A673 (cell line): Measurements from ENCODE around the gene CEP112. TPM values are rescaled to one million over a fixed set of nuclear protein-coding genes. Genes with fewer than 3 reads are reported as not detected.

Source experiments
- BruUV-seq: library from RNA; stranded (reverse); fragments of 400-500 nt; replicated peaks from 2 replicates; lab custom pipeline; 2021; lab: Mats Ljungman, UMichigan
- CTCF ChIA-PET: fragments of 300-600 bp; sonication (Branson Sonifier 250); formaldehyde crosslinking; loops from one replicate; lab custom pipeline; 2022; ENCODE audit warnings: antibody characterized with exemption; lab: Charles Lee
- POLR2A ChIA-PET: fragments of 300-600 bp; sonication (Branson Sonifier 250); formaldehyde crosslinking; loops from one replicate; lab custom pipeline; 2022; ENCODE audit warnings: antibody characterized with exemption; ENCODE audit not compliant: low non-redundant PET; lab: Charles Lee
- DNase-seq: peaks from one replicate; pipeline ENCODE4 v3.0.0-alpha.2; 2015; ENCODE audit warnings: low spot score
- H3K27ac ChIP-seq: fragments of 200-600 bp; sonication (generic); 2 replicates; pipeline ENCODE4 v1.5.1; 2016; ENCODE audit warnings: mixed run types, low read depth, mild to moderate bottlenecking, mixed read lengths, antibody characterized with exemption, low read length; ENCODE audit not compliant: poor library complexity, severe bottlenecking
- H3K27me3 ChIP-seq: fragments of 200-600 bp; sonication (generic); replicated peaks from 2 replicates; pipeline ENCODE4 v1.6.1; 2017; ENCODE audit warnings: mixed run types, low read depth, mild to moderate bottlenecking, mixed read lengths, antibody characterized with exemption, low read length; ENCODE audit not compliant: insufficient read depth, poor library complexity
- H3K36me3 ChIP-seq: fragments of 200-600 bp; sonication (generic); 2 replicates; pipeline ENCODE4 v1.6.1; 2016; ENCODE audit warnings: mixed run types, mild to moderate bottlenecking, mixed read lengths, antibody characterized with exemption, low read length; ENCODE audit not compliant: insufficient read depth, poor library complexity, severe bottlenecking
- H3K4me1 ChIP-seq: fragments of 200-600 bp; sonication (generic); 2 replicates; pipeline ENCODE4 v1.6.1; 2017; ENCODE audit warnings: mixed run types, mild to moderate bottlenecking, mixed read lengths, antibody characterized with exemption, low read length; ENCODE audit not compliant: insufficient read depth, poor library complexity, severe bottlenecking
- H3K4me3 ChIP-seq: fragments of 200-600 bp; sonication (generic); 2 replicates; pipeline ENCODE4 v1.5.1; 2016; ENCODE audit warnings: low read depth, mixed run types, mild to moderate bottlenecking, mixed read lengths, low read length; ENCODE audit not compliant: poor library complexity, severe bottlenecking
- H3K9me3 ChIP-seq: fragments of 200-600 bp; sonication (generic); 2 replicates; pipeline ENCODE4 v1.6.1; 2016; ENCODE audit warnings: mixed run types, low read depth, mild to moderate bottlenecking, mixed read lengths, antibody characterized with exemption, low read length; ENCODE audit not compliant: poor library complexity, severe bottlenecking
- EZH2 ChIP-seq: fragments of 200-600 bp; sonication (generic); IDR thresholded peaks from 2 replicates; pipeline ENCODE4 v1.6.1; 2017; ENCODE audit warnings: borderline replicate concordance, low read depth, mild to moderate bottlenecking, mixed read lengths, antibody characterized with exemption, low read length; ENCODE audit not compliant: poor library complexity, severe bottlenecking
- intact Hi-C: fragments of 100-400 bp; cut with micrococcal nuclease; formaldehyde crosslinking; loops from one replicate; pipeline ENCODE4 v1.10.0; 2022; ENCODE audit not compliant: unreplicated experiment
- total RNA-seq: library from RNA; stranded (reverse); gene quantifications from 2 replicates; pipeline ENCODE4 v1.2.3, GENCODE V29; 2021
- TF ChIP-seq, protein P1 (sequence below): fragments of 300-800, 200-600 bp; sonication (generic); conservative IDR thresholded peaks from 2 replicates; pipeline ENCODE4 v1.5.1; 2017; ENCODE audit warnings: low read depth, mild to moderate bottlenecking, antibody characterized with exemption, low read length, moderate library complexity, mixed read lengths

CEP112 gene
- total RNA-seq, 1 experiment from 2014 or later, result 27.2 TPM

DNA sequence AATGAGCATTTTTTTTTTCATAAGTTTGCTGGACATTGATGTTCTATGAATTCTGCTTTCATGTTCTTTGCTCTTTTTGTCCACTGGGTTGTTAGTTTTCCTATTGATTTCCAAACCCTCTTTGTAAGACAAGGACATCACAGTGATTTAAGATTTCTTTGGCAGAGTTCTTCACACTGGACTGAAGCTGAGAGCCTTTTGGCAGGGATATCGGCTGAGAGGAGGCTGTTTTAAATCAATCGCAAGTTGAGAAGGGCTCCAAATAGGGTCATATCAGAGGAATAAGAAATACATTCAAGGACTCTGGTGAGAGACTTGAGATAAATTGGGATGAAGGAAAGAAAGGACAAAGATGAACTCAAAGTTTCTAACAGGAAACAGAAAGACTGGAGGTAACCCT is 464.7 kb downstream of the CEP112 start:
- POLR2A ChIA-PET, result no interaction called here
- Histone ChIP-seq H3K4me1 (peaks cover 4% of the 10 kb centered on the region), H3K27me3 (no peaks in the 10 kb centered on the region), H3K27ac (no peak overlapping the region), H3K4me3 (no peak overlapping the region), H3K9me3 (no peaks in the 10 kb centered on the region), H3K36me3 (no peaks in the 10 kb centered on the region)
- no peak for TF ChIP-seq EZH2
- TF ChIP-seq, protein P1, sequence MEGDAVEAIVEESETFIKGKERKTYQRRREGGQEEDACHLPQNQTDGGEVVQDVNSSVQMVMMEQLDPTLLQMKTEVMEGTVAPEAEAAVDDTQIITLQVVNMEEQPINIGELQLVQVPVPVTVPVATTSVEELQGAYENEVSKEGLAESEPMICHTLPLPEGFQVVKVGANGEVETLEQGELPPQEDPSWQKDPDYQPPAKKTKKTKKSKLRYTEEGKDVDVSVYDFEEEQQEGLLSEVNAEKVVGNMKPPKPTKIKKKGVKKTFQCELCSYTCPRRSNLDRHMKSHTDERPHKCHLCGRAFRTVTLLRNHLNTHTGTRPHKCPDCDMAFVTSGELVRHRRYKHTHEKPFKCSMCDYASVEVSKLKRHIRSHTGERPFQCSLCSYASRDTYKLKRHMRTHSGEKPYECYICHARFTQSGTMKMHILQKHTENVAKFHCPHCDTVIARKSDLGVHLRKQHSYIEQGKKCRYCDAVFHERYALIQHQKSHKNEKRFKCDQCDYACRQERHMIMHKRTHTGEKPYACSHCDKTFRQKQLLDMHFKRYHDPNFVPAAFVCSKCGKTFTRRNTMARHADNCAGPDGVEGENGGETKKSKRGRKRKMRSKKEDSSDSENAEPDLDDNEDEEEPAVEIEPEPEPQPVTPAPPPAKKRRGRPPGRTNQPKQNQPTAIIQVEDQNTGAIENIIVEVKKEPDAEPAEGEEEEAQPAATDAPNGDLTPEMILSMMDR, result no peak
- BruUV-seq, result no TSS peak
- no peak for DNase-seq
- CTCF ChIA-PET, result no interaction called here
- intact Hi-C loops, result no loop called here

DNA sequence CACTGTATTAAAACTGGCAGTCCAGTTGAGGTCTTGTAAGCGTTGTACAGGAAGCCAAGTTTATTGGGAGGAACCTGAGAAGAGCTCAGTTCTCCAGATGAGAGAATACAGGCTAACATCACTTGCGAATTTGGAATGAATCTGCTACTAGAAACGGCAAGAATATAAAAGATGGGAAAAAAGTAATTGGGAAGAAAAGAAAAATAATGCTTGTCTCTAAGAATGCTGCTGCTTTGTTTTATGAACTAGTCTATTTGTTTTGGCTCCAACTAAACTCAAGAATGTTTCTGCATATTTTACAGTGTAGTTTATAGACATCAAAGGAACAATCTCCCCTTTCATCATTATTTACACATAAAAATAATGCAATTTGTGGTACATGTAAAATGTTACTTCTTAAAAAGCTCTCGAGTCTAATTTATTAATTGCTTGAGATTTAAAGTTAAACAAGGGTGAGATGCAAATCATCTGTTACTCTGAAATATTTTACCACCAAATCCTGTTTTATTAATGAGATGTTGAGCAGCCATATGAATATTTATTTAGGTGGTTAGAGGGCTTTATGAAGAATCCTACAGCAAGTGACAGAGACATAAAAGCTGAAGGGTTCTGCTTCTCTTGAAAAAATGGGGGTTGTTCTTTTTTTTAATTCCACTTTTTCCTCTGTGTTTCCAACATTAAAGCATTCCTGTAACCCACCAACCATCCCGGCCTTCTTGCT is 468.3 kb downstream of the CEP112 start:
- Histone ChIP-seq H3K27ac (no peak overlapping the region), H3K27me3 (no peaks in the 10 kb centered on the region), H3K4me1 (peaks cover 4% of the 10 kb centered on the region), H3K9me3 (no peaks in the 10 kb centered on the region), H3K4me3 (no peak overlapping the region), H3K36me3 (no peaks in the 10 kb centered on the region)
- ChIA-PET POLR2A (no interaction called here), CTCF (no interaction called here)
- BruUV-seq, result no TSS peak
- intact Hi-C loops, result no loop called here
- no peak for TF ChIP-seq EZH2
- TF ChIP-seq, protein P1, result no peak
- DNase-seq, result no peak

DNA sequence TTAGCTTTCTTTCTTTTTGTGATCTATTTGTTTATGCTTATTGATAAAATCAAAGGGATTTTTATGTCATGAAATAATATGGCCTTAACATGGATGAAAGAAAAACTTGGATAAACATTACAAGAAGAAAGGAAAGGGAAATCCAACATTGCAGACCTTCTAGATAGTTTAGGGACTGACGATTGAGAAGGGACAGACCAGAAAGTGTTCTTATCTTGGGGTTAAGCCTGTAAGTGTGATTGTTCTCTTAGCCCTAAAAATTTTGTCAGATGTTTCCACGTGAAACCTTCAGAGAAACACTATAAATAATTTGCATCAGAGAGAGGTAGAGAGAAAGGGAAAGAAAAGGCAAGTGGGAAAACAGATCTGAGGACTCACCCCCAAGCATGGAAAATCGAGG is 473.3 kb downstream of the CEP112 start:
- no peak overlapping the region for H3K4me3 ChIP-seq
- H3K4me1 ChIP-seq, result no peaks in the 10 kb centered on the region
- ChIA-PET CTCF (no interaction called here), POLR2A (no interaction called here)
- TF ChIP-seq, protein P1, result no peak
- H3K9me3 ChIP-seq, result no peaks in the 10 kb centered on the region
- BruUV-seq, result no TSS peak
- no peaks in the 10 kb centered on the region for H3K27me3 ChIP-seq
- no peaks in the 10 kb centered on the region for H3K36me3 ChIP-seq
- H3K27ac ChIP-seq, result no peak overlapping the region
- DNase-seq, result no peak
- intact Hi-C loops, result no loop called here
